SK-N-SH (cell line): Measurements from ENCODE around the gene FGFBP2. TPM values are rescaled to one million over a fixed set of nuclear protein-coding genes. Genes with fewer than 3 reads are reported as not detected.
"Not testable (repeated sequence)": the region's sequence is repeated elsewhere in the genome, so short reads cannot be mapped to it uniquely, and the experiment has no call there.

Experiments
- CTCF ChIA-PET: fragments of 300-600, 350-600 bp; formaldehyde crosslinking; extraction: SDS; loops from one replicate; lab custom pipeline; 2021; lab: Yijun Ruan, JAX
- POLR2A ChIA-PET: fragments of 350-600 bp; sonication (Branson Sonifier 250); formaldehyde crosslinking; extraction: SDS; loops from one replicate; lab custom pipeline; 2020; ENCODE audit warnings: antibody characterized with exemption, inconsistent platforms; lab: Yijun Ruan, JAX
- DNase-seq: peaks from one replicate; pipeline ENCODE4 v3.0.0; 2012
- H2AFZ ChIP-seq: fragments of 200-600 bp; sonication (generic); 2 replicates; pipeline ENCODE4 v1.8.1; 2016; ENCODE audit warnings: antibody characterized with exemption, mild to moderate bottlenecking, low read depth
- H3F3A ChIP-seq: fragments of 200-600 bp; sonication (generic); replicated peaks from 2 replicates; pipeline ENCODE3; 2016; ENCODE audit warnings: antibody characterized with exemption, mild to moderate bottlenecking; ENCODE audit not compliant: insufficient read depth
- H3K27ac ChIP-seq, 2 experiments: fragments of 200-500 bp in 1 of 2; fragments of 200-600 bp in 1 of 2; sonication (Bioruptor generic) in 1 of 2; sonication (generic), shearing (Covaris generic) in 1 of 2; 2 replicates each; pipeline versions ENCODE4 v1.5.1 to v1.6.1; 2014 to 2016; ENCODE audit warnings: low read depth in 2 of 2, inconsistent platforms in 1 of 2, low read length in 1 of 2, mild to moderate bottlenecking in 1 of 2, mixed read lengths in 1 of 2
- H3K27me3 ChIP-seq: fragments of 200-600 bp; sonication (generic), shearing (Covaris generic); 2 replicates; pipeline ENCODE4 v1.6.1; 2016; ENCODE audit warnings: mixed run types; ENCODE audit not compliant: insufficient read depth
- H3K36me3 ChIP-seq, 2 experiments: fragments of 200-500 bp in 1 of 2; fragments of 200-600 bp in 1 of 2; sonication (Bioruptor generic) in 1 of 2; sonication (generic) in 1 of 2; replicated peaks in 1 of 2; 2 replicates each; pipeline versions ENCODE3 to v1.5.1; 2014 to 2016; ENCODE audit warnings: low read length in 1 of 2, mild to moderate bottlenecking in 1 of 2; ENCODE audit not compliant: insufficient read depth in 2 of 2, control insufficient read depth in 1 of 2
- H3K4me1 ChIP-seq, 2 experiments: fragments of 200-500 bp in 1 of 2; fragments of 200-600 bp in 1 of 2; sonication (Bioruptor generic) in 1 of 2; sonication (generic), shearing (Covaris generic) in 1 of 2; 2 replicates each; pipeline versions ENCODE4 v1.5.1 to v1.6.1; 2014 to 2016; ENCODE audit warnings: low read depth in 1 of 2, low read length in 1 of 2, mixed run types in 1 of 2; ENCODE audit not compliant: insufficient read depth in 2 of 2, control insufficient read depth in 1 of 2
- H3K4me2 ChIP-seq: fragments of 200-600 bp; sonication (generic), shearing (Covaris generic); 2 replicates; pipeline ENCODE4 v1.6.1; 2017; ENCODE audit warnings: mixed run types
- H3K4me3 ChIP-seq, 2 experiments: fragments of 200-500 bp in 1 of 2; fragments of 200-600 bp in 1 of 2; sonication (Bioruptor generic) in 1 of 2; sonication (generic), shearing (Covaris generic) in 1 of 2; 2 replicates each; pipeline versions ENCODE4 v1.5.1 to v1.8.1; 2014 to 2016; ENCODE audit warnings: low read depth in 2 of 2, inconsistent platforms in 1 of 2, low read length in 1 of 2, mild to moderate bottlenecking in 1 of 2, mixed read lengths in 1 of 2, moderate library complexity in 1 of 2
- H3K79me2 ChIP-seq: fragments of 200-600 bp; sonication (generic); 2 replicates; pipeline ENCODE4 v1.8.1; 2017; ENCODE audit warnings: mild to moderate bottlenecking; ENCODE audit not compliant: insufficient read depth
- H3K9ac ChIP-seq: fragments of 200-600 bp; sonication (generic); 2 replicates; pipeline ENCODE4 v1.6.1; 2017; ENCODE audit warnings: mixed run types
- H3K9me2 ChIP-seq: fragments of 200-600 bp; sonication (generic); 2 replicates; pipeline ENCODE4 v1.6.1; 2017; ENCODE audit warnings: mixed run types
- H3K9me3 ChIP-seq: fragments of 200-600 bp; sonication (generic); 2 replicates; pipeline ENCODE4 v1.6.1; 2017; ENCODE audit warnings: mixed run types, mild to moderate bottlenecking, moderate library complexity
- H4K20me1 ChIP-seq: fragments of 200-600 bp; sonication (generic); 2 replicates; pipeline ENCODE4 v1.6.1; 2017; ENCODE audit warnings: mild to moderate bottlenecking, mixed run types; ENCODE audit not compliant: insufficient read depth
- ELF1 ChIP-seq: IDR thresholded peaks from 2 replicates; pipeline ENCODE4 v1.4.0; 2012
- EP300 ChIP-seq, 2 experiments: IDR thresholded peaks; 2 replicates each; pipeline versions ENCODE4 v1.4.0 to v1.6.1; 2012; ENCODE audit warnings: borderline replicate concordance in 1 of 2, low read depth in 1 of 2, low read length in 1 of 2
- GATA2 ChIP-seq: sonication (generic); formaldehyde crosslinking; IDR thresholded peaks from 2 replicates; pipeline ENCODE4 v1.5.0; 2020; ENCODE audit warnings: mild to moderate bottlenecking, missing genetic modification reagents
- NFIC ChIP-seq: IDR thresholded peaks from 2 replicates; pipeline ENCODE4 v1.4.0; 2012; ENCODE audit warnings: borderline replicate concordance
- NRF1 ChIP-seq: IDR thresholded peaks from 2 replicates; pipeline ENCODE4 v1.6.1; 2012; ENCODE audit warnings: low read depth, mild to moderate bottlenecking, low read length
- PBX3 ChIP-seq: IDR thresholded peaks from 2 replicates; pipeline ENCODE4; 2012
- SMC3 ChIP-seq: IDR thresholded peaks from 2 replicates; pipeline ENCODE4 v1.6.1; 2012; ENCODE audit warnings: low read depth, low read length, improper control_type of control experiment
- TEAD4 ChIP-seq: IDR thresholded peaks from 2 replicates; pipeline ENCODE4 v1.4.0; 2012; ENCODE audit warnings: mild to moderate bottlenecking, borderline replicate concordance; ENCODE audit not compliant: insufficient read depth
- USF1 ChIP-seq: IDR thresholded peaks from 2 replicates; pipeline ENCODE4 v1.4.0; 2012; ENCODE audit warnings: low read depth, borderline replicate concordance
- USF2 ChIP-seq: fragments of 150-350 bp; IDR thresholded peaks from 2 replicates; pipeline ENCODE4 v1.6.1; 2017; ENCODE audit warnings: antibody characterized with exemption, low read length, low read depth, borderline replicate concordance
- YY1 ChIP-seq: IDR thresholded peaks from 2 replicates; pipeline ENCODE4 v1.4.0; 2012; ENCODE audit warnings: low read depth, mild to moderate bottlenecking
- ZBTB33 ChIP-seq: IDR thresholded peaks from 2 replicates; pipeline ENCODE4 v1.4.0; 2012; ENCODE audit warnings: low read depth, borderline replicate concordance
- WGBS: methylation state at CpG from one replicate; pipeline ENCODE4 v1.1.6; 2017; ENCODE audit warnings: low lambda C conversion rate; 5-methylcytosine and 5-hydroxymethylcytosine counted together
- polyA plus RNA-seq, 3 experiments: library from polyadenylated mRNA; depleted of rRNA; stranded (reverse); fragments of >200 nt; gene quantifications; 2 replicates each; pipeline ENCODE4 v1.2.3, GENCODE V29; 2012

FGFBP2 gene
- polyA plus RNA-seq, 1 of the 3 experiments (the other 2 are of a cell fraction) = 0.62 TPM

- peak; percentile 27 for TF ChIP-seq YY1
- TF ChIP-seq NFIC = peak; percentile 99
- peak; percentile 90 for TF ChIP-seq TEAD4
- TF ChIP-seq PBX3 = peak; percentile 80
Observed at GRCh38 chr4:15920723-15921591, 42.0 kb downstream of the FGFBP2 start (continued).

GRCh38 chr4:15918484-15919129 lies 44.4 kb downstream of the FGFBP2 start:
- ChIA-PET POLR2A (no interaction called here), CTCF (interaction anchor here (0.8 to 4.4 kb wide), 5 partner anchors 36 to 83 kb away, joined by 3 to 23 read pairs (median 3); no protein-coding TSS in a partner anchor)
- H3K9me2 ChIP-seq = no peaks in the 10 kb centered on the region
- TF ChIP-seq EP300 (IDR thresholded peaks at IDR 0.05; ENCODE audit: borderline replicate concordance in 1 of 2, low read depth in 1 of 2, low read length in 1 of 2) (no peak), GATA2 (CRISPR knock-in tag) (peak; percentile 76)
- H3K4me3 ChIP-seq = no peak overlapping the region
- WGBS = 66% methylated on average over 4 of the region's 4 CpGs
- no peaks in the 10 kb centered on the region for H4K20me1 ChIP-seq
- H3K27ac ChIP-seq = no peak overlapping the region
- H3K4me1 ChIP-seq = peaks cover 11 to 13% of the 10 kb centered on the region in 2 experiments; a peak in 2 of 4 replicates
- no peak overlapping the region for H3K9ac ChIP-seq
- no peaks in the 10 kb centered on the region for H3K79me2 ChIP-seq
- H3K9me3 ChIP-seq = no peaks in the 10 kb centered on the region
- DNase-seq = peak; percentile 32
- H3K36me3 ChIP-seq = no peaks in the 10 kb centered on the region
- no peak overlapping the region for H2AFZ ChIP-seq
- H3F3A ChIP-seq = peaks cover 21% of the 10 kb centered on the region
- no peaks in the 10 kb centered on the region for H3K27me3 ChIP-seq
- H3K4me2 ChIP-seq = no peak overlapping the region

GRCh38 chr4:15917297-15917696 lies 45.7 kb downstream of the FGFBP2 start:
- H2AFZ ChIP-seq = no peak overlapping the region
- H3F3A ChIP-seq = peaks cover 21% of the 10 kb centered on the region
- no peak overlapping the region for H3K4me2 ChIP-seq
- H3K27ac ChIP-seq = no peak overlapping the region
- H4K20me1 ChIP-seq = no peaks in the 10 kb centered on the region
- no peak for DNase-seq
- H3K79me2 ChIP-seq = no peaks in the 10 kb centered on the region
- H3K27me3 ChIP-seq = no peaks in the 10 kb centered on the region
- H3K9me2 ChIP-seq = no peaks in the 10 kb centered on the region
- H3K9me3 ChIP-seq = no peaks in the 10 kb centered on the region
- 93% methylated on average over 2 of the region's 2 CpGs for WGBS
- ChIA-PET CTCF (interaction anchor here (0.7 to 4.4 kb wide), 6 partner anchors 8 to 111 kb away, joined by 3 to 23 read pairs (median 3); partner anchors contain the start of gene FGFBP1), POLR2A (no interaction called here)
- TF ChIP-seq USF1 (no peak), NFIC (no peak), NRF1 (no peak), ZBTB33 (no peak), USF2 (no peak), ELF1 (no peak), TEAD4 (no peak), SMC3 (no peak)
- H3K36me3 ChIP-seq = no peaks in the 10 kb centered on the region
- no peak overlapping the region for H3K4me3 ChIP-seq
- no peak overlapping the region for H3K9ac ChIP-seq
- peaks cover 11 to 13% of the 10 kb centered on the region in 2 experiments; a peak in 3 of 4 replicates for H3K4me1 ChIP-seq

- CTCF ChIA-PET = interaction anchor here (1.0 to 4.4 kb wide), 4 partner anchors 9 to 111 kb away, joined by 3 to 23 read pairs (median 10); no protein-coding TSS in a partner anchor
- H3K4me3 ChIP-seq, H3K36me3 ChIP-seq, H3K27me3 ChIP-seq, H3K27ac ChIP-seq, H3K9me3 ChIP-seq, H3K9ac ChIP-seq, H4K20me1 ChIP-seq, H3K79me2 ChIP-seq, POLR2A ChIA-PET, DNase-seq, H3K9me2 ChIP-seq, H3K4me1 ChIP-seq, H2AFZ ChIP-seq, H3K4me2 ChIP-seq: not testable (repeated sequence)
- WGBS = 94% methylated on average over 8 of the region's 9 CpGs
- H3F3A ChIP-seq = peaks cover 21% of the 10 kb centered on the region
Observed at GRCh38 chr4:15916358-15916757, 46.6 kb downstream of the FGFBP2 start.
